T-helper 1 cell treated with Interleukin-12 subunit alpha and Interleukin-12 subunit beta and Interleukin-4 antibody, amounts not matched to agents 30 μg/mL and 1 μg/mL, for 36 hours (primary cell): ENCODE data around the gene RDH5.

ENCODE experiments used
- H3K27ac Mint-ChIP-seq: one replicate; pipeline ENCODE4 v1.8.0; 2021; ENCODE audit warnings: mild to moderate bottlenecking, mixed read lengths
- H3K27me3 Mint-ChIP-seq: one replicate; pipeline ENCODE4 v1.8.0; 2021; ENCODE audit warnings: low read depth, mixed read lengths
- H3K36me3 Mint-ChIP-seq: one replicate; pipeline ENCODE4 v1.8.0; 2021; ENCODE audit warnings: low read depth, mixed read lengths
- H3K4me1 Mint-ChIP-seq: one replicate; pipeline ENCODE4 v1.8.0; 2021; ENCODE audit warnings: low read depth, mixed read lengths
- H3K4me3 Mint-ChIP-seq: one replicate; pipeline ENCODE4 v1.8.0; 2021; ENCODE audit warnings: mild to moderate bottlenecking, moderate library complexity, mixed read lengths
- H3K9me3 Mint-ChIP-seq: one replicate; pipeline ENCODE4 v1.8.0; 2021; ENCODE audit warnings: mixed read lengths

RDH5 gene

DNA sequence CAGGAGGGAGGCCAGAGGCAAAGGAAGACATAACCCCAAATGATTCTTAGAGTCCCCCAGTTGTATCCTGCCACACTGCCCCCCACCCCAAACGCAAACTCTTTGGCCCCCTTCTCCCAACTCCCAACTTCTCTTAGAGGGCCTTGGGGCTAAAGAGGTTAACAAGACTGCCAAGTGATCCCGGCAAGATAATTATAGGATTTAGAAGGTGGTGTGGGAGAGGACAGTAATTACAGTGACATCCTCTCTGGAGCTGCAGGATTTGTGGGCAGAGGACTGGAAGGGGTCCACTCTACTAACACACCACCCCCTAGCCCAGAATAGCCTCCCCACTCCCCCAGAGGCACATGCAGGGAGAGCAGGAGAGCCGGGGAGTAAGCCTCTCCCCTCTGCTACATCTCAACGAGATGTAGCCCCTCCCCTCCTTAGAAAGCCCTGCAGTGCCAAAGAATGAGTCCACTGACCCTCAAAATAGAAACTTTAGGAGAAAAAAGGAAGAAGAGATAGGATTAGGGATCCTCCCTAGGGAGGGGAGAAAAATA is 17.5 kb downstream of the RDH5 start:
- peaks cover 25% of the 10 kb centered on the region for H3K4me1 Mint-ChIP-seq
- H3K27ac Mint-ChIP-seq = peak overlapping the region; percentile 82
- H3K27me3 Mint-ChIP-seq = no peaks in the 10 kb centered on the region
- no peaks in the 10 kb centered on the region for H3K9me3 Mint-ChIP-seq
- peak overlapping the region; percentile 82 for H3K4me3 Mint-ChIP-seq
- H3K36me3 Mint-ChIP-seq = no peaks in the 10 kb centered on the region

- Mint-ChIP-seq H3K9me3 (no peaks in the 10 kb centered on the region), H3K27ac (peak overlapping the region; percentile 82), H3K4me3 (peak overlapping the region; percentile 82), H3K27me3 (no peaks in the 10 kb centered on the region), H3K4me1 (peaks cover 26% of the 10 kb centered on the region), H3K36me3 (no peaks in the 10 kb centered on the region)
Measured at GRCh38 chr12:55738123-55739024, 18.2 kb downstream of the RDH5 start.

- Mint-ChIP-seq H3K4me3 (peak overlapping the region; percentile 82), H3K27ac (no peak overlapping the region)
Measured at GRCh38 chr12:55739025-55739378, 18.8 kb downstream of the RDH5 start.

GRCh38 chr12:55741931-55742680 is 21.9 kb downstream of the RDH5 start:
- H3K9me3 Mint-ChIP-seq = no peaks in the 10 kb centered on the region

More at GRCh38 chr12:55739025-55739378, 18.8 kb downstream of the RDH5 start:
- Mint-ChIP-seq H3K4me1 (peaks cover 26% of the 10 kb centered on the region), H3K36me3 (no peaks in the 10 kb centered on the region), H3K9me3 (no peaks in the 10 kb centered on the region), H3K27me3 (no peaks in the 10 kb centered on the region)

GRCh38 chr12:55742719-55743405 is 22.7 kb downstream of the RDH5 start, which contains the start of gene GDF11:
Gene GDF11, plus strand, starts transcription at chr12:55743122. Its CDS starts 195 bp downstream, at chr12:55743317.
- H3K4me3 Mint-ChIP-seq = peak within 1 kb of the TSS; percentile 91
- H3K4me1 Mint-ChIP-seq = peaks cover 33% of the 10 kb centered on the region
- H3K27me3 Mint-ChIP-seq = no peaks in the 10 kb centered on the region
- H3K36me3 Mint-ChIP-seq = peaks cover 4% of the 10 kb centered on the region
- H3K27ac Mint-ChIP-seq = peak within 1 kb of the TSS; percentile 57
- H3K9me3 Mint-ChIP-seq = no peaks in the 10 kb centered on the region

More at GRCh38 chr12:55741931-55742680, 21.9 kb downstream of the RDH5 start:
- no peaks in the 10 kb centered on the region for H3K27me3 Mint-ChIP-seq
- H3K4me1 Mint-ChIP-seq = peaks cover 41% of the 10 kb centered on the region
- H3K36me3 Mint-ChIP-seq = no peaks in the 10 kb centered on the region
- H3K4me3 Mint-ChIP-seq = peak overlapping the region; percentile 84
- peak overlapping the region; percentile 57 for H3K27ac Mint-ChIP-seq

DNA sequence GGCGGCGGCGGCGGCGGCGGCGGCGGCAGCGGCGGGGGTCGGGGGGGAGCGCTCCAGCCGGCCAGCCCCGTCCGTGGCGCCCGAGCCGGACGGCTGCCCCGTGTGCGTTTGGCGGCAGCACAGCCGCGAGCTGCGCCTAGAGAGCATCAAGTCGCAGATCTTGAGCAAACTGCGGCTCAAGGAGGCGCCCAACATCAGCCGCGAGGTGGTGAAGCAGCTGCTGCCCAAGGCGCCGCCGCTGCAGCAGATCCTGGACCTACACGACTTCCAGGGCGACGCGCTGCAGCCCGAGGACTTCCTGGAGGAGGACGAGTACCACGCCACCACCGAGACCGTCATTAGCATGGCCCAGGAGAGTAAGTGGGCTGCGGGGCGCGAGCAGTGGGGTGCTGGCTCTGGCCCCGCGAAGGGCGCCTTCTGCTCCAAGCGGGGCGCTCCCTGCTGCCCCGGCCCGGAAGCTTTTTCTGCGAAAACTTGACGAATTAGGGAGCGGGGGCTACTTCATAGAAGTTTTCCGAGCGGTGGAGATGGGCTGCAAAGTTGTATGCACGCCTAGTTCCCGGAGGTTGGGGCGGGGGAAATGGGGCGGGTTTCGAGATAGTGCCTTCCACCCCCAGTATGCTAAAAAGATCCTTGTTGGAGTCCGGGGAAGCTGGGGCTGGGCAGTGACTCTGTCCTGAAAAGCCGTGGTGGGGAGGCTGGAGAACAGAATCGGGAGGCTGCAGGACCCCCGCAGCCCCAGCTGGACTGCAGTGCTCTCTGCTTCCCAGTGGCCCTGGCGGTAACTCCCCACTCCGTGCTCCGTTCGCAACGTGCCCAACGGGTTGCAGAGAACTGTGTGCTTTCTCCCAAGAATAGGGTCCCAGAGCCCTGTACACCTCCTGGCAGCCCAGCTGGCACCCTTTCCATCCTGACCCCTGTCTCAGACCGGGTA is 23.5 kb downstream of the RDH5 start:
- H3K36me3 Mint-ChIP-seq = peaks cover 6% of the 10 kb centered on the region
- H3K4me1 Mint-ChIP-seq = peaks cover 29% of the 10 kb centered on the region
- peak overlapping the region; percentile 91 for H3K4me3 Mint-ChIP-seq
- H3K27ac Mint-ChIP-seq = peak overlapping the region; percentile 46
- H3K9me3 Mint-ChIP-seq = no peaks in the 10 kb centered on the region
- H3K27me3 Mint-ChIP-seq = no peaks in the 10 kb centered on the region

- Mint-ChIP-seq H3K9me3 (no peaks in the 10 kb centered on the region), H3K4me1 (peaks cover 26% of the 10 kb centered on the region), H3K27me3 (no peaks in the 10 kb centered on the region), H3K36me3 (peaks cover 8% of the 10 kb centered on the region), H3K27ac (peak overlapping the region; percentile 13), H3K4me3 (peak overlapping the region; percentile 91)
Measured at GRCh38 chr12:55744340-55745030, 24.3 kb downstream of the RDH5 start.

DNA sequence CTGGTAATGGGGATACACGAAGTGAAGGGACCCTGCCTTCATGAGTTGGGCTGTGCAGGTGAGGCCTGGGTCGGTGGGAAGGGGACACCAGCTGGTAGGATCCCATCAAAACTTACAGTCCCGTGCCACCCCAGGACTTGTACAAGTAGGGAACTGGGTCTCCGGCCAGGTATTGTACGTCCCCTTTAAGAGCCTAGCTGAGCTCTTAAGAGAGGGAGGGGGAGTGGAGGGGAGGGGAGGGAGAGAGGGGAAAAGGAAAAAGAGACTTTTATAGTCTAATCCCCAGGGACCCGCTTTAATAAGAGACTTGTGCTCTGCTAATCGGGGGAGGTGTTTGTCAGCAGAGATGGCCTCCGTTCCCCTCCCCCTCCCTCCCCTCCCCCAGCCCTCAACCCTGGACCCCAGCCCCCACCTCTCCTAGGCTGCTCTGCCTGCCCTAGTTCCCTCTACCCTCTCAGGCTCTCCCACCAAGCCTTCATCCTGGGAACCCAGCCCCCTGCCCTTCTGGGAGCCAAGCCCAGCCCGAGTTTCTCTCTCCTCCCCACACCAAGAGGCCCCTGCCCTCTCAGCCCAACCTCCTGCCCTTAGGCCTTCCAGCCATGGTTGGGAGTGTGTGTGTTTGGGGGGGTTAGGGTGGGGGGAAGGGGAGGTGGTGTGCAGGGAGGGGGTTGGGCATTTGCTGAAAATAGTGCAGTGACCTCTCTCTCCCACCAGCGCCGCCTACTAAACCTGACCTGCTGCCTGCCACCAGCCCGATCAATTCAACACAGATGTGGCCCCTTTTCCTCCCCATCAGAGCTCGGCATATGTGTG is 25.4 kb downstream of the RDH5 start:
- Mint-ChIP-seq H3K27ac (no peak overlapping the region), H3K4me1 (peaks cover 26% of the 10 kb centered on the region), H3K36me3 (peaks cover 12% of the 10 kb centered on the region), H3K4me3 (peak overlapping the region; percentile 41), H3K9me3 (no peaks in the 10 kb centered on the region), H3K27me3 (no peaks in the 10 kb centered on the region)

GRCh38 chr12:55746174-55746912 is 26.1 kb downstream of the RDH5 start:
- H3K27ac Mint-ChIP-seq = peak overlapping the region; percentile 28
- peaks cover 26% of the 10 kb centered on the region for H3K4me1 Mint-ChIP-seq
- peaks cover 15% of the 10 kb centered on the region for H3K36me3 Mint-ChIP-seq
- no peaks in the 10 kb centered on the region for H3K27me3 Mint-ChIP-seq
- no peaks in the 10 kb centered on the region for H3K9me3 Mint-ChIP-seq
- peak overlapping the region; percentile 41 for H3K4me3 Mint-ChIP-seq

GRCh38 chr12:55746913-55747231 is 26.7 kb downstream of the RDH5 start:
- Mint-ChIP-seq H3K27me3 (no peaks in the 10 kb centered on the region), H3K27ac (no peak overlapping the region), H3K4me3 (no peak overlapping the region), H3K4me1 (peaks cover 24% of the 10 kb centered on the region), H3K9me3 (no peaks in the 10 kb centered on the region), H3K36me3 (peaks cover 17% of the 10 kb centered on the region)

- no peaks in the 10 kb centered on the region for H3K27me3 Mint-ChIP-seq
- H3K9me3 Mint-ChIP-seq = no peaks in the 10 kb centered on the region
Measured at GRCh38 chr12:55748230-55748993, 28.2 kb downstream of the RDH5 start.

More at GRCh38 chr12:55748230-55748993, 28.2 kb downstream of the RDH5 start:
- Mint-ChIP-seq H3K36me3 (peaks cover 18% of the 10 kb centered on the region), H3K27ac (no peak overlapping the region), H3K4me1 (peaks cover 16% of the 10 kb centered on the region), H3K4me3 (no peak overlapping the region)
